ENCODE data around the gene IRX3. TPM values are rescaled to one million over a fixed set of nuclear protein-coding genes. Genes with fewer than 3 reads are reported as not detected.

IRX3 gene
- total RNA-seq, 4 donors from 2014 or later, result 4.0 to 22.6 (median 8.9) TPM

- H3K27me3 ChIP-seq, result no peaks in the 10 kb centered on the region
- H3K4me1 ChIP-seq, result no peaks in the 10 kb centered on the region
- TF ChIP-seq POLR2A (IDR thresholded peaks at IDR 0.05) (no peak), CTCF (IDR thresholded peaks at IDR 0.05) (no peak)
- DNase-seq, result no peak
- H3K4me3 ChIP-seq (replicated peaks in 1 of 3), result no peak overlapping the region
- H3K27ac ChIP-seq, result no peak overlapping the region
- H3K36me3 ChIP-seq, result no peaks in the 10 kb centered on the region
- intact Hi-C loops (cut with DNase I), result no loop called here
- WGBS, 2 donors, result 75 to 88% methylated on average over 3 of the region's 3 CpGs
- no peaks in the 10 kb centered on the region for H3K9me3 ChIP-seq
Measured at GRCh38 chr16:54305080-54305479, 18.5 kb upstream of the IRX3 start.

GRCh38 chr16:54303613-54304012 lies 17.0 kb upstream of the IRX3 start:
- 85 to 87% methylated on average over 8 of the region's 8 CpGs for WGBS, 2 donors
- H3K9me3 ChIP-seq, result no peaks in the 10 kb centered on the region
- H3K27me3 ChIP-seq, result no peaks in the 10 kb centered on the region
- no peak for DNase-seq
- no peak for TF ChIP-seq POLR2A (IDR thresholded peaks at IDR 0.05)
- TF ChIP-seq CTCF (IDR thresholded peaks at IDR 0.05), result no peak
- H3K27ac ChIP-seq, result no peak overlapping the region
- no peaks in the 10 kb centered on the region for H3K36me3 ChIP-seq
- H3K4me3 ChIP-seq (replicated peaks in 1 of 3), result no peak overlapping the region
- H3K4me1 ChIP-seq, result no peaks in the 10 kb centered on the region
- intact Hi-C loops (cut with DNase I), result no loop called here

GRCh38 chr16:54297154-54297553 lies 10.6 kb upstream of the IRX3 start:
- no peak overlapping the region for H3K27ac ChIP-seq
- H3K4me3 ChIP-seq (replicated peaks in 1 of 3), result no peak overlapping the region
- H3K27me3 ChIP-seq, result peaks cover under 1% of the 10 kb centered on the region
- intact Hi-C loops (cut with DNase I), result no loop called here
- no peaks in the 10 kb centered on the region for H3K9me3 ChIP-seq
- H3K36me3 ChIP-seq, result no peaks in the 10 kb centered on the region
- no peaks in the 10 kb centered on the region for H3K4me1 ChIP-seq
- TF ChIP-seq POLR2A (IDR thresholded peaks at IDR 0.05) (no peak), CTCF (IDR thresholded peaks at IDR 0.05) (no peak)
- 76 to 77% methylated on average over 3 of the region's 3 CpGs for WGBS, 2 donors
- no peak for DNase-seq

- intact Hi-C loops (cut with DNase I), result no loop called here
- DNase-seq, result no peak
- no peak overlapping the region for H3K27ac ChIP-seq
- peaks cover 6% of the 10 kb centered on the region for H3K27me3 ChIP-seq
- WGBS, 2 donors, result 88 to 97% methylated on average over 1 of the region's 1 CpG
- no peak for TF ChIP-seq POLR2A (IDR thresholded peaks at IDR 0.05)
- no peak for TF ChIP-seq CTCF (IDR thresholded peaks at IDR 0.05)
- H3K9me3 ChIP-seq, result no peaks in the 10 kb centered on the region
- no peaks in the 10 kb centered on the region for H3K4me1 ChIP-seq
- H3K36me3 ChIP-seq, result no peaks in the 10 kb centered on the region
- no peak overlapping the region for H3K4me3 ChIP-seq (replicated peaks in 1 of 3)
Measured at GRCh38 chr16:54296543-54296942, 10.0 kb upstream of the IRX3 start.

GRCh38 chr16:54291656-54292487 lies 5.3 kb upstream of the IRX3 start:
- Histone ChIP-seq H3K9me3 (no peaks in the 10 kb centered on the region), H3K4me1 (peaks cover 18 to 21% of the 10 kb centered on the region in 2 donors), H3K27ac (no peak overlapping the region), H3K27me3 (peaks cover 45% of the 10 kb centered on the region), H3K4me3 (replicated peaks in 1 of 3) (no peak overlapping the region), H3K36me3 (no peaks in the 10 kb centered on the region)
- 63 to 80% methylated on average over 22 of the region's 22 CpGs for WGBS, 2 donors
- TF ChIP-seq POLR2A (IDR thresholded peaks at IDR 0.05) (no peak), CTCF (IDR thresholded peaks at IDR 0.05) (no peak)
- intact Hi-C loops (cut with DNase I), result no loop called here
- no peak for DNase-seq

Data from thyroid gland (tissue), 4 donors.